Erythroblast (primary cell): ENCODE results near the gene ZFP3.

Experiments
- GATA1 ChIP-seq: IDR thresholded peaks from 2 replicates; pipeline ENCODE4 v1.6.1; 2011; ENCODE audit warnings: low read depth, mild to moderate bottlenecking, control low read depth, low read length, moderate library complexity
- POLR2A ChIP-seq: IDR thresholded peaks from 2 replicates; pipeline ENCODE4 v1.6.1; 2011; ENCODE audit warnings: mild to moderate bottlenecking, low read length

- TF ChIP-seq POLR2A (no peak), GATA1 (no peak)
These were observed 8.5 kb upstream of the ZFP3 start for GRCh38 chr17:5069724-5070123.
